CD4-positive, alpha-beta T cell (primary cell): ENCODE results near the gene GPRC5A. TPM values are rescaled to one million over a fixed set of nuclear protein-coding genes. Genes with fewer than 3 reads are reported as not detected.

ENCODE experiments used
- ATAC-seq: fragments of 200-7000 bp; cut with Tn5 transposase; one replicate; pipeline ENCODE4 v1.10.0; 2022; ENCODE audit warnings: mild to moderate bottlenecking; ENCODE audit not compliant: poor library complexity
- CTCF ChIA-PET: fragments of 350-600 bp; sonication (Branson Sonifier 250); formaldehyde crosslinking; loops from one replicate; lab custom pipeline; 2021; ENCODE audit warnings: antibody characterized with exemption, inconsistent platforms; lab: Charles Lee
- POLR2A ChIA-PET: fragments of 350-600 bp; sonication (Branson Sonifier 250); formaldehyde crosslinking; loops from one replicate; lab custom pipeline; 2021; ENCODE audit warnings: antibody characterized with exemption, inconsistent platforms; lab: Charles Lee
- DNase-seq, 14 experiments: peaks; one replicate each; pipeline ENCODE4 v3.0.0-alpha.2; 2013 to 2020; ENCODE audit warnings: mixed read lengths in 2 of 14
- H3K27ac ChIP-seq, 2 donors: one replicate each; pipeline versions ENCODE4 v1.5.1 to v1.7.0; 2013; ENCODE audit warnings: low read length in 2 of 2, low read depth in 1 of 2, mild to moderate bottlenecking in 1 of 2
- H3K27me3 ChIP-seq, 2 experiments: 1 replicate in 1 of 2; 2 replicates in 1 of 2; pipeline versions ENCODE4 v1.6.1 to v1.7.0; 2013; ENCODE audit warnings: low read length in 2 of 2, control low read depth in 1 of 2, mild to moderate bottlenecking in 1 of 2, moderate library complexity in 1 of 2; ENCODE audit not compliant: insufficient read depth in 2 of 2, control insufficient read depth in 1 of 2
- H3K36me3 ChIP-seq: one replicate; pipeline ENCODE4 v1.6.1; 2013; ENCODE audit warnings: low read length, control low read depth; ENCODE audit not compliant: insufficient read depth
- H3K4me1 ChIP-seq: one replicate; pipeline ENCODE4 v1.6.1; 2013; ENCODE audit warnings: low read length, control low read depth; ENCODE audit not compliant: insufficient read depth
- H3K4me3 ChIP-seq: one replicate; pipeline ENCODE4 v1.5.1; 2013; ENCODE audit warnings: mild to moderate bottlenecking, low read length, moderate library complexity
- H3K9me3 ChIP-seq, 2 experiments: 1 replicate in 1 of 2; 2 replicates in 1 of 2; pipeline versions ENCODE4 v1.6.1 to v1.7.0; 2013; ENCODE audit warnings: low read length in 2 of 2, mild to moderate bottlenecking in 2 of 2, control low read depth in 1 of 2, moderate library complexity in 1 of 2; ENCODE audit not compliant: control insufficient read depth in 1 of 2, insufficient read depth in 1 of 2
- H3K27ac Mint-ChIP-seq: one replicate; pipeline ENCODE4 v1.8.0; 2020; ENCODE audit warnings: mixed read lengths
- H3K27me3 Mint-ChIP-seq: one replicate; pipeline ENCODE4 v1.8.0; 2021; ENCODE audit warnings: mixed read lengths
- H3K36me3 Mint-ChIP-seq: one replicate; pipeline ENCODE4 v1.8.0; 2021; ENCODE audit warnings: low read depth, mixed read lengths
- H3K4me1 Mint-ChIP-seq: one replicate; pipeline ENCODE4 v1.8.0; 2021; ENCODE audit warnings: low read depth, mixed read lengths
- H3K4me3 Mint-ChIP-seq: one replicate; pipeline ENCODE4 v1.8.0; 2020; ENCODE audit warnings: mild to moderate bottlenecking, mixed read lengths
- H3K9me3 Mint-ChIP-seq: one replicate; pipeline ENCODE4 v1.8.0; 2020; ENCODE audit warnings: mixed read lengths
- CTCF ChIP-seq: fragments of 200-600 bp; IDR thresholded peaks from one replicate; pipeline ENCODE4 v1.8.0; 2022; ENCODE audit warnings: antibody characterized with exemption, mild to moderate bottlenecking
- intact Hi-C, 2 experiments: fragments of 100-400 bp; cut with DNase I in 1 of 2; cut with micrococcal nuclease in 1 of 2; formaldehyde crosslinking; loops; one replicate each; pipeline versions ENCODE4 v1.15.1 to v1.9.0; 2023 to 2025; cut with DNase I, micrococcal nuclease
- total RNA-seq, 174 experiments: library from RNA in 2 of 174; stranded (reverse) in 2 of 174; gene quantifications; one replicate each; pipeline ENCODE4 v1.2.3 and lab custom pipeline; 2021 to 2026

The GPRC5A gene
- total RNA-seq, 2 experiments from 2014 or later, result 0.14 to 0.47 TPM

DNA sequence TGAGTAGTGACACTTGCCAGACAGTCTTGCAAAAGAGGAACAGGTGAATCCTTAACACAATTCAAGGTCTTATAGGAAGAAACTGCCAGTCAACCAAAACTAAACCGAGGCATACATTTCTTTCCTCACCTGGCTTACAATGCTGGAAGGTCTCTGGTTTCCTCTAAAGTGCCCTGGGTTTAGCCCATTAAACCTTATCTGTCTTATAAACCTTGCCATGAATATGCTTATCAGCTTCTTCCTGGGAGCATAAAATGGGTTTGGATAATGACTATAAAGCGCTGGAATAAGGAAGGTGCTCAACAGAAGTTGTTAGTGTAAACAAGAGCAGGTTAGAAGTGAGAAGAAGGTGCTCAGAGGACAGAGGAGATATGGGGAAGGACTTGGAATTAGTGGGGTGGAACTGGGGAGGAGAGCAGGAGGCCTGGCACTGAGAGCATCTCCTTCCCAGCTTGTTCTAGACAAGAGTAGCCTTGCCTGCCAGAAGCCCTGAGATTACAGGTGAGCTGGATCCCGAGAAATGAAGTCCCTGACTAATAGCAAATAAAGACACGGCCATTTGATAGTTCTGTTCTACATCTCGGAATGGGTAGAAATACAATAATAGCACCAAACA, 14.1 kb upstream of the GPRC5A start:
- H3K27me3 Mint-ChIP-seq, result no peaks in the 10 kb centered on the region
- Histone ChIP-seq H3K4me3 (no peak overlapping the region), H3K9me3 (no peaks in the 10 kb centered on the region), H3K4me1 (no peaks in the 10 kb centered on the region), H3K27me3 (no peaks in the 10 kb centered on the region), H3K27ac (no peak overlapping the region), H3K36me3 (no peaks in the 10 kb centered on the region)
- no peaks in the 10 kb centered on the region for H3K36me3 Mint-ChIP-seq
- POLR2A ChIA-PET, result no interaction called here
- TF ChIP-seq CTCF, result no peak
- intact Hi-C loops, result no loop called here
- no peak overlapping the region for H3K4me3 Mint-ChIP-seq
- H3K4me1 Mint-ChIP-seq, result peaks cover 6% of the 10 kb centered on the region
- ATAC-seq (no peak), DNase-seq (no peak)
- CTCF ChIA-PET, result no interaction called here
- H3K27ac Mint-ChIP-seq, result no peak overlapping the region
- no peaks in the 10 kb centered on the region for H3K9me3 Mint-ChIP-seq

DNA sequence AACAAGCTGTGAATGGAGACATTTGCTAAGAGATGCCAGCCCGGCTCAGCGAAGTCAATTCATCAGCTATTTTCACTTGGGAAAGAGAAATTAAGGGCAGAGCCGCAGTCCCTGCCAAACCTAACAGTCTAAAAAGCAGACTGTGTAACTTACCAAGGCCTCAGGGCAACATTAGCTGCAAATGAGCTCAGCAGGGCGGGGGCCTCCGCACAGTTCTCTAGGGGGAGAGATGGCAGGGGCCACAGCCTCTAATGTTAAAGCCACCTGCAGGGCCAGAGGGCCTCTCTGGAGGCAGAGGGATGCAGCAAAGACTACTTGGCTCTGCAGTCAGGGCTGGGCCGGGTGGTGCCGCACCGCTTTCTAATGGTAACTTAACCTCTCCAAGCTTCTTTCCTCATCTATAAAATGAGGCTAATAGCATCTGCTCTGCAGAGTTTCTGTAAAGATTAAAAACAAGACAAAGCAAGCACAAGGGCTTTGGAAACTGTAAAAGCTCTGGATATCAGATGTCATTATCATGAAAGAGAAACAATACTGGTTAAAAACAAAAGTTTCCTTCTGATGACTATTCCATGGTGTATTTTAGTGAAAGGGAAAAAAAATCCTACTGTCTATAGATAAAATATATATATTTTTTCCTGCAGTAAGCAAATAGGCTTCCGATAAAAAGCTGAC, 13.4 kb upstream of the GPRC5A start:
- DNase-seq, result no peak
- Mint-ChIP-seq H3K4me3 (no peak overlapping the region), H3K36me3 (no peaks in the 10 kb centered on the region), H3K27ac (no peak overlapping the region), H3K4me1 (peaks cover 6% of the 10 kb centered on the region), H3K27me3 (no peaks in the 10 kb centered on the region), H3K9me3 (no peaks in the 10 kb centered on the region)
- Histone ChIP-seq H3K4me3 (no peak overlapping the region), H3K36me3 (no peaks in the 10 kb centered on the region), H3K4me1 (no peaks in the 10 kb centered on the region), H3K9me3 (no peaks in the 10 kb centered on the region), H3K27ac (no peak overlapping the region), H3K27me3 (no peaks in the 10 kb centered on the region)
- ChIA-PET POLR2A (interaction anchor here (0.6 kb wide), 1 partner anchor 865 kb away, joined by 3 read pairs; no protein-coding TSS in a partner anchor), CTCF (no interaction called here)
- no peak for TF ChIP-seq CTCF
- intact Hi-C loops, result no loop called here
- no peak for ATAC-seq

DNA sequence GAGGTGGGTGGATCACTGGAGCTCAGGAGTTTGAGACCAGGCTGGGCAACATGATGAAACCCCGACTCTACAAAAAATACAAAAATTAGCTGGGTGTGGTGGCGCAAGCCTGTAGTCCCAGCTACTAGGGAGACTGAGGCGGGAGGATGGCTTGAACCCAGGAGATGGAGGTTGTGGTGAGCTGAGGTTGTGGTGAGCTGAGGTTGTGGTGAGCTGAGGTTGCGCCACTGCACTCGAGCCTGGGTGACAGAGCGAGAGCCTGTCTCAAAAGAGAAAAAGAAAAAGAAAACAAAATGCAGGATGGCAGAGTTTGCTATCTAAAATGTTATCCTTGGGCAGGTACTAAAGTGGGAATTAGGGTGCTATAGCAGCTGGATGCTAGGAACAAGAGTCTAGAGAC, 10.8 kb upstream of the GPRC5A start:
- Mint-ChIP-seq H3K36me3 (no peaks in the 10 kb centered on the region), H3K4me1 (peaks cover 6% of the 10 kb centered on the region), H3K9me3 (no peaks in the 10 kb centered on the region), H3K4me3 (no peak overlapping the region), H3K27ac (no peak overlapping the region), H3K27me3 (no peaks in the 10 kb centered on the region)
- Histone ChIP-seq H3K36me3 (no peaks in the 10 kb centered on the region), H3K9me3 (no peaks in the 10 kb centered on the region), H3K27me3 (no peaks in the 10 kb centered on the region), H3K27ac (no peak overlapping the region), H3K4me1 (no peaks in the 10 kb centered on the region), H3K4me3 (no peak overlapping the region)
- ATAC-seq (no peak), DNase-seq (no peak)
- POLR2A ChIA-PET, result interaction anchor here (1.2 kb wide), 1 partner anchor 42 kb away, joined by 4 read pairs; no protein-coding TSS in a partner anchor
- intact Hi-C loops, result no loop called here
- TF ChIP-seq CTCF, result no peak
- CTCF ChIA-PET, result no interaction called here
